Measurements from ENCODE around the gene UCKL1.
"Not testable (repeated sequence)": the region's sequence is repeated elsewhere in the genome, so short reads cannot be mapped to it uniquely, and the experiment has no call there.

UCKL1 gene

DNA sequence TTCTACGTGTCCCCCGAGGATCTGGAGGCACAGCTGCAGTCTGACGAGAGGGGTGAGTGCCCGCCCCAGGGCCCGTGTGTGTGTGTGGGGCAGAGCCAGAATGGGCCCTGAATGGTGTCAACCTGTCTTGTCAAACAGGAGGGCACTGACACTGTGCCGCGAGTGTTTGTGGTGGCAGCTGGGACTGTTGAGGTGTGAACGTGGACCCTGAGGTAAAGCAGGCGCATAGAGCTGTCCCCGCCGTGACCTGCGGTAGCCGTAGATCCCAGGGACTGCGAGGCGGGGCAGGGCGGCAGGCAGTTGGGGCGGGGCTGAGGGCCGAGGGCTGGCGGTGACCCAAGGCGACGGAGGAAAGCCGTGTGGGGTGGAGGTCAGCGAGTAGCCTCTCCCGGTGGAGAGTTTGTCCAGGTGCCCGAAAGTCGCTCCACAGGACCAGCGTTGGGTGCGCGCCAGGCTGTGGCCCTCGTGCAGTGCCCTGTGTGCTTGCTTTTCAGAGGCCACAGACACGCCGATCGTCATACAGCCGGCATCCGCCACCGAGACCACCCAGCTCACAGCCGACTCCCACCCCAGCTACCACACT is 25.2 kb downstream of the UCKL1 start:
- Histone ChIP-seq H3K4me1 (no peaks in the 10 kb centered on the region), H3K4me2 (ENCODE audit: low read length) (no peak overlapping the region), H3K4me3 (ENCODE audit: low read depth, low read length) (no peak overlapping the region), H3K9ac (no peak overlapping the region), H3K79me2 (peaks cover 37% of the 10 kb centered on the region), H2AFZ (no peak overlapping the region), H3K27ac (no peak overlapping the region), H3K9me3 (ENCODE audit: control insufficient read depth, low read length) (no peaks in the 10 kb centered on the region), H3K36me3 (ENCODE audit: control insufficient read depth, insufficient read depth, low read length) (no peaks in the 10 kb centered on the region), H3K27me3 (ENCODE audit: control insufficient read depth, insufficient read depth, low read length) (no peaks in the 10 kb centered on the region)
- TF ChIP-seq, protein P1, sequence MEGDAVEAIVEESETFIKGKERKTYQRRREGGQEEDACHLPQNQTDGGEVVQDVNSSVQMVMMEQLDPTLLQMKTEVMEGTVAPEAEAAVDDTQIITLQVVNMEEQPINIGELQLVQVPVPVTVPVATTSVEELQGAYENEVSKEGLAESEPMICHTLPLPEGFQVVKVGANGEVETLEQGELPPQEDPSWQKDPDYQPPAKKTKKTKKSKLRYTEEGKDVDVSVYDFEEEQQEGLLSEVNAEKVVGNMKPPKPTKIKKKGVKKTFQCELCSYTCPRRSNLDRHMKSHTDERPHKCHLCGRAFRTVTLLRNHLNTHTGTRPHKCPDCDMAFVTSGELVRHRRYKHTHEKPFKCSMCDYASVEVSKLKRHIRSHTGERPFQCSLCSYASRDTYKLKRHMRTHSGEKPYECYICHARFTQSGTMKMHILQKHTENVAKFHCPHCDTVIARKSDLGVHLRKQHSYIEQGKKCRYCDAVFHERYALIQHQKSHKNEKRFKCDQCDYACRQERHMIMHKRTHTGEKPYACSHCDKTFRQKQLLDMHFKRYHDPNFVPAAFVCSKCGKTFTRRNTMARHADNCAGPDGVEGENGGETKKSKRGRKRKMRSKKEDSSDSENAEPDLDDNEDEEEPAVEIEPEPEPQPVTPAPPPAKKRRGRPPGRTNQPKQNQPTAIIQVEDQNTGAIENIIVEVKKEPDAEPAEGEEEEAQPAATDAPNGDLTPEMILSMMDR (IDR thresholded peaks at IDR 0.05), result no peak

DNA sequence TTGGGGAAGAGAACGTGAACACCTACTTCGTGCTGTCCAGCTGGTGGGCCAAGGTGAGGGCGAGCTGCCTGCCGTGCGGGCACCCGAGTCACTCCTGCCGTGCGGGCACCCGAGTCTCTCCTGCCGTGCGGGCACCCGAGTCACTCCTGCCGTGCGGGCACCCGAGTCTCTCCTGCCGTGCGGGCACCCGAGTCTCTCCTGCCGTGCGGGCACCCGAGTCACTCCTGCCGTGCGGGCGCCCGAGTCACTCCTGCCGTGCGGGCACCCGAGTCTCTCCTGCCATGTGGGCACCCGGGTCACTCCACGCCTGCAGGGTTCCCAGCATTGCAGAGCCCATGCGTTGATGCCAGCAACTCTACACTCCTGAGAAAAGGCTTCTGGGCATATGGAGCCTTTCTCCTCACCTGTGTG is 26.7 kb downstream of the UCKL1 start:
- not testable (repeated sequence) for H3K9me3 ChIP-seq (ENCODE audit: control insufficient read depth, low read length)

GRCh38 chr20:63929071-63929470 is 27.1 kb downstream of the UCKL1 start:
- H3K4me3 ChIP-seq (ENCODE audit: low read depth, low read length), result no peak overlapping the region
- no peaks in the 10 kb centered on the region for H3K4me1 ChIP-seq
- no peak overlapping the region for H3K27ac ChIP-seq
- TF ChIP-seq, protein P1 (IDR thresholded peaks at IDR 0.05), result no peak
- H3K4me2 ChIP-seq (ENCODE audit: low read length), result no peak overlapping the region
- H3K36me3 ChIP-seq (ENCODE audit: control insufficient read depth, insufficient read depth, low read length), result no peaks in the 10 kb centered on the region
- no peaks in the 10 kb centered on the region for H3K9me3 ChIP-seq (ENCODE audit: control insufficient read depth, low read length)
- H3K9ac ChIP-seq, result no peak overlapping the region
- peaks cover 48% of the 10 kb centered on the region for H3K79me2 ChIP-seq
- no peak overlapping the region for H2AFZ ChIP-seq
- H3K27me3 ChIP-seq (ENCODE audit: control insufficient read depth, insufficient read depth, low read length), result no peaks in the 10 kb centered on the region

More for the DNA sequence above, 26.7 kb downstream of the UCKL1 start:
- H3K36me3 ChIP-seq (ENCODE audit: control insufficient read depth, insufficient read depth, low read length); H3K27me3 ChIP-seq (ENCODE audit: control insufficient read depth, insufficient read depth, low read length); H3K4me1 ChIP-seq; H3K27ac ChIP-seq; H3K9ac ChIP-seq; H3K4me2 ChIP-seq (ENCODE audit: low read length); H3K4me3 ChIP-seq (ENCODE audit: low read depth, low read length); H2AFZ ChIP-seq: not testable (repeated sequence)
- peaks cover 45% of the 10 kb centered on the region for H3K79me2 ChIP-seq

DNA sequence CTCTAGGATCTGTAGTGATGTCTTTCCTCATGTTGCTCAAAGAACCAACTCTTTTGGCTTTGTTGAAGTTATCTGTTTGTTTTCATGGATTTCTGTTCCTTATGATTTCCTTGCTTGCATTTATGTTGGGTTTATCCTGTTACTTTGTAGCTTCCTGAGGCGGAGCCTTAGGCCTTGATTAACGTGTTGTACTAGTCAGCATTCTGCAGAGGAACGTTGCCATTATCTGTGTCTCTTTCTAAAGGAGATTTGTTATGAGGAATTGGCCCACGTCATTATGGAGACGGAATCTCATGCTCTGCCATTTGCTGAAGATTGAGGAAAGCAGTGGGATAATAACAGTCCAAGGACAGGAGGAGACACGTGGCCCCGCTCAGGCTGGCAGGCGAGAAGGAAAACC is 29.9 kb downstream of the UCKL1 start:
- Histone ChIP-seq H3K36me3 (ENCODE audit: control insufficient read depth, insufficient read depth, low read length) (no peaks in the 10 kb centered on the region), H3K9me3 (ENCODE audit: control insufficient read depth, low read length) (no peaks in the 10 kb centered on the region), H3K27ac (no peak overlapping the region), H3K4me3 (ENCODE audit: low read depth, low read length) (no peak overlapping the region), H3K4me2 (ENCODE audit: low read length) (no peak overlapping the region), H3K79me2 (peaks cover 56% of the 10 kb centered on the region), H3K9ac (no peak overlapping the region), H3K27me3 (ENCODE audit: control insufficient read depth, insufficient read depth, low read length) (no peaks in the 10 kb centered on the region), H3K4me1 (no peaks in the 10 kb centered on the region), H2AFZ (no peak overlapping the region)
- TF ChIP-seq, protein P1 (IDR thresholded peaks at IDR 0.05), result no peak

DNA sequence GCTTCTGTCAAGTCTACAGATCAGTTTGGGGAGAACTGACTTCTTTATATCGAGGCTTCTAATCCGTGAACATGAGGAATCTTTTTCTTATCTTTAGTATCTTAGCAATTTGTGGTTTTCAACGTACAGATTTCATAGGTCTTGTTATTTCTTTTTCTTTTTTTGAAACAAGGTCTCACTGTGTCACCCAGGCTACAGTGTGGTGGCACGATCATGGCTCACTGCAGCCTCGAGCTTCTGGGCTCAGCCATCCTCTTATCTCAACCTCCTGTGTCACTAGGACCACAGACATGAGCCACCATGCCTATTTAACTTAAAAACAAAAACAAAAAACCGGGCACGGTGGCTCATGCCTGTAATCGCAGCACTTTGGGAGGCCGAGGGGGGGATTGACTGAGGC is 32.0 kb downstream of the UCKL1 start:
- H2AFZ ChIP-seq, result no peak overlapping the region
- no peak overlapping the region for H3K9ac ChIP-seq
- peaks cover 56% of the 10 kb centered on the region for H3K79me2 ChIP-seq
- no peak overlapping the region for H3K4me2 ChIP-seq (ENCODE audit: low read length)
- H3K27ac ChIP-seq, result no peak overlapping the region
- H3K27me3 ChIP-seq (ENCODE audit: control insufficient read depth, insufficient read depth, low read length), result no peaks in the 10 kb centered on the region
- TF ChIP-seq, protein P1 (IDR thresholded peaks at IDR 0.05), result no peak
- no peak overlapping the region for H3K4me3 ChIP-seq (ENCODE audit: low read depth, low read length)
- no peaks in the 10 kb centered on the region for H3K36me3 ChIP-seq (ENCODE audit: control insufficient read depth, insufficient read depth, low read length)
- no peaks in the 10 kb centered on the region for H3K9me3 ChIP-seq (ENCODE audit: control insufficient read depth, low read length)
- H3K4me1 ChIP-seq, result no peaks in the 10 kb centered on the region
